CD14-positive monocyte (primary cell): ENCODE measurements around the gene CBR4. TPM values are rescaled to one million over a fixed set of nuclear protein-coding genes. Genes with fewer than 3 reads are reported as not detected.

Source experiments
- DNase-seq, 3 donors: peaks; one replicate each; pipeline ENCODE4 v3.0.0-alpha.2; 2011 to 2022
- H2AFZ ChIP-seq: 2 replicates; pipeline ENCODE4 v1.6.0; 2012; ENCODE audit warnings: mild to moderate bottlenecking, low read depth, low read length, inconsistent platforms; ENCODE audit not compliant: insufficient read depth, poor library complexity, severe bottlenecking
- H3K27ac ChIP-seq, 2 donors: 1 replicate in 1 of 2; 2 replicates in 1 of 2; pipeline ENCODE4 v1.5.1; 2012 to 2013; ENCODE audit warnings: low read length in 2 of 2, control low read depth in 1 of 2, inconsistent platforms in 1 of 2, low read depth in 1 of 2, mild to moderate bottlenecking in 1 of 2
- H3K27me3 ChIP-seq, 2 donors: one replicate each; pipeline versions ENCODE4 v1.6.0 to v1.6.1; 2011 to 2013; ENCODE audit warnings: low read length in 2 of 2; ENCODE audit not compliant: control insufficient read depth in 2 of 2, insufficient read depth in 2 of 2
- H3K36me3 ChIP-seq, 2 donors: replicated peaks in 1 of 2; 1 replicate in 1 of 2; 2 replicates in 1 of 2; pipeline versions ENCODE4 v1.5.1 to v1.6.1; 2012 to 2013; ENCODE audit warnings: low read length in 2 of 2, control low read depth in 1 of 2, inconsistent platforms in 1 of 2, mild to moderate bottlenecking in 1 of 2; ENCODE audit not compliant: insufficient read depth in 2 of 2, control insufficient read depth in 1 of 2
- H3K4me1 ChIP-seq, 2 donors: 1 replicate in 1 of 2; 2 replicates in 1 of 2; pipeline versions ENCODE4 v1.5.1 to v1.6.1; 2012 to 2013; ENCODE audit warnings: low read length in 2 of 2, control low read depth in 1 of 2, inconsistent platforms in 1 of 2, mild to moderate bottlenecking in 1 of 2, moderate library complexity in 1 of 2; ENCODE audit not compliant: insufficient read depth in 2 of 2, control insufficient read depth in 1 of 2
- H3K4me2 ChIP-seq: replicated peaks from 2 replicates; pipeline ENCODE3; 2012; ENCODE audit warnings: low read length, moderate library complexity, mild to moderate bottlenecking; ENCODE audit not compliant: poor library complexity, severe bottlenecking; ENCODE audit errors: extremely low read depth
- H3K4me3 ChIP-seq, 3 experiments: fragments of 200-600 bp in 1 of 3; sonication (generic) in 1 of 3; replicated peaks in 1 of 3; 1 replicate in 2 of 3; 2 replicates in 1 of 3; pipeline ENCODE4 v1.5.1; 2011 to 2013; ENCODE audit warnings: low read length in 3 of 3, mild to moderate bottlenecking in 3 of 3, control low read depth in 2 of 3, low read depth in 2 of 3, inconsistent platforms in 1 of 3, moderate library complexity in 1 of 3
- H3K79me2 ChIP-seq: 2 replicates; pipeline ENCODE4 v1.6.0; 2012; ENCODE audit warnings: mild to moderate bottlenecking, control low read depth, inconsistent platforms, low read length, moderate library complexity; ENCODE audit not compliant: insufficient read depth
- H3K9ac ChIP-seq: 2 replicates; pipeline ENCODE4 v1.6.0; 2017; ENCODE audit warnings: low read length, mild to moderate bottlenecking; ENCODE audit not compliant: insufficient read depth, poor library complexity, severe bottlenecking
- H3K9me3 ChIP-seq, 2 donors: replicated peaks in 1 of 2; 1 replicate in 1 of 2; 2 replicates in 1 of 2; pipeline versions ENCODE4 v1.5.1 to v1.6.1; 2012 to 2013; ENCODE audit warnings: low read length in 2 of 2, control low read depth in 1 of 2; ENCODE audit not compliant: control insufficient read depth in 1 of 2, insufficient read depth in 1 of 2
- H4K20me1 ChIP-seq: 2 replicates; pipeline ENCODE4 v1.6.0; 2012; ENCODE audit warnings: mild to moderate bottlenecking, low read length, control low read depth, moderate library complexity; ENCODE audit not compliant: insufficient read depth
- H3K27ac Mint-ChIP-seq, 7 donors: one replicate each; pipeline ENCODE4 v1.8.0; 2020; ENCODE audit warnings: mild to moderate bottlenecking in 7 of 7, mixed read lengths in 7 of 7, moderate library complexity in 6 of 7, inconsistent platforms in 2 of 7
- H3K27me3 Mint-ChIP-seq, 3 donors: one replicate each; pipeline ENCODE4 v1.8.0; 2021 to 2022; ENCODE audit warnings: low read depth in 3 of 3, mild to moderate bottlenecking in 3 of 3, mixed read lengths in 3 of 3, moderate library complexity in 3 of 3, inconsistent platforms in 1 of 3
- H3K36me3 Mint-ChIP-seq, 2 donors: one replicate each; pipeline ENCODE4 v1.8.0; 2020; ENCODE audit warnings: mixed read lengths in 2 of 2, inconsistent platforms in 1 of 2, mild to moderate bottlenecking in 1 of 2
- H3K4me1 Mint-ChIP-seq: one replicate; pipeline ENCODE4 v1.8.0; 2020; ENCODE audit warnings: mild to moderate bottlenecking, mixed read lengths
- H3K4me3 Mint-ChIP-seq, 2 donors: one replicate each; pipeline ENCODE4 v1.8.0; 2020; ENCODE audit warnings: mild to moderate bottlenecking in 2 of 2, mixed read lengths in 2 of 2, moderate library complexity in 1 of 2
- H3K9me3 Mint-ChIP-seq, 7 donors: one replicate each; pipeline ENCODE4 v1.8.0; 2020 to 2022; ENCODE audit warnings: mixed read lengths in 7 of 7, mild to moderate bottlenecking in 6 of 7, moderate library complexity in 6 of 7, inconsistent platforms in 2 of 7
- CTCF ChIP-seq: fragments of 200-600 bp; IDR thresholded peaks from one replicate; pipeline ENCODE4 v1.8.0; 2022; ENCODE audit warnings: antibody characterized with exemption, mild to moderate bottlenecking
- WGBS: methylation state at CpG from one replicate; pipeline ENCODE4 v1.1.5; 2013; ENCODE audit warnings: missing lambda C conversion rate; ENCODE audit not compliant: insufficient coverage; 5-methylcytosine and 5-hydroxymethylcytosine counted together
- intact Hi-C, 2 donors: fragments of 100-400 bp; cut with micrococcal nuclease; formaldehyde crosslinking; loops; one replicate each; pipeline versions ENCODE4 v1.15.0 to v1.15.1; 2023
- polyA plus RNA-seq, 3 donors: library from polyadenylated mRNA; depleted of rRNA in 1 of 3; unstranded in 2 of 3; stranded (reverse) in 1 of 3; fragments of 300-500 nt in 2 of 3; fragments of >200 nt in 1 of 3; fragmentation: Illumina TruSeq in 2 of 3; gene quantifications; 1 replicate in 2 of 3; 2 replicates in 1 of 3; pipeline ENCODE4 v1.2.3, GENCODE V29; 2012 to 2021

Gene CBR4
- polyA plus RNA-seq, 3 donors: 2.8 to 4.2 (median 4.1) TPM

- Mint-ChIP-seq H3K36me3 (no peaks in the 10 kb centered on the region), H3K4me3 (no peak overlapping the region), H3K9me3 (peaks cover 17 to 38% (median 25%) of the 10 kb centered on the region in 7 donors), H3K4me1 (no peaks in the 10 kb centered on the region), H3K27me3 (peaks cover 0 to 1% (median 0%) of the 10 kb centered on the region in 3 donors), H3K27ac (no peak overlapping the region)
- H3K4me3 ChIP-seq: no peak overlapping the region
- no peak overlapping the region for H3K27ac ChIP-seq
- no peak overlapping the region for H2AFZ ChIP-seq
- no peak for DNase-seq
- intact Hi-C loops: no loop called here
- H3K9me3 ChIP-seq: peaks cover 23% of the 10 kb centered on the region in 2 donors
- peaks cover 3 to 28% of the 10 kb centered on the region in 2 donors for H3K36me3 ChIP-seq
- no CpG with 5 or more reads among the region's 4 CpGs for WGBS
- no peaks in the 10 kb centered on the region for H3K4me1 ChIP-seq
- no peak overlapping the region for H3K9ac ChIP-seq
- no peaks in the 10 kb centered on the region for H4K20me1 ChIP-seq
- H3K27me3 ChIP-seq: no peaks in the 10 kb centered on the region
- no peaks in the 10 kb centered on the region for H3K79me2 ChIP-seq
- H3K4me2 ChIP-seq: no peak overlapping the region
- TF ChIP-seq CTCF: no peak
These were observed 37.5 kb downstream of the CBR4 start for GRCh38 chr4:168972596-168972995.

GRCh38 chr4:168960716-168961115, 49.3 kb downstream of the CBR4 start:
- no peak for TF ChIP-seq CTCF
- Mint-ChIP-seq H3K27ac (no peak overlapping the region), H3K27me3 (peaks cover 0 to 2% (median 0%) of the 10 kb centered on the region in 3 donors), H3K4me3 (no peak overlapping the region), H3K4me1 (no peaks in the 10 kb centered on the region), H3K9me3 (peaks cover 5 to 12% (median 8%) of the 10 kb centered on the region in 7 donors), H3K36me3 (peaks cover 0 to 4% of the 10 kb centered on the region in 2 donors)
- Histone ChIP-seq H3K79me2 (no peaks in the 10 kb centered on the region), H3K4me2 (no peak overlapping the region), H3K27ac (no peak overlapping the region), H3K4me3 (no peak overlapping the region), H2AFZ (no peak overlapping the region), H4K20me1 (no peaks in the 10 kb centered on the region), H3K36me3 (no peaks in the 10 kb centered on the region), H3K27me3 (no peaks in the 10 kb centered on the region), H3K4me1 (no peaks in the 10 kb centered on the region), H3K9ac (no peak overlapping the region), H3K9me3 (no peaks in the 10 kb centered on the region)
- intact Hi-C loops: no loop called here
- DNase-seq: no peak
- 100% methylated on average over 2 of the region's 5 CpGs for WGBS
